Neural cell (in vitro differentiated cells): Measurements from ENCODE around the gene FXN.

Experiments
- CTCF ChIP-seq: fragments of 450-650 bp; IDR thresholded peaks from 2 replicates; pipeline ENCODE4 v1.5.1; 2014; ENCODE audit warnings: antibody characterized with exemption, mild to moderate bottlenecking, moderate library complexity; ENCODE audit not compliant: poor library complexity, severe bottlenecking
- REST ChIP-seq: IDR thresholded peaks from 2 replicates; pipeline ENCODE4 v1.6.1; 2012; ENCODE audit warnings: borderline replicate concordance

GRCh38 chr9:68996462-68996861 lies 39.1 kb upstream of the FXN start:
- TF ChIP-seq REST (no peak), CTCF (no peak)
